ENCODE results near the gene MYO5A.
"Not testable (repeated sequence)": the region's sequence is repeated elsewhere in the genome, so short reads cannot be mapped to it uniquely, and the experiment has no call there.

MYO5A gene

DNA sequence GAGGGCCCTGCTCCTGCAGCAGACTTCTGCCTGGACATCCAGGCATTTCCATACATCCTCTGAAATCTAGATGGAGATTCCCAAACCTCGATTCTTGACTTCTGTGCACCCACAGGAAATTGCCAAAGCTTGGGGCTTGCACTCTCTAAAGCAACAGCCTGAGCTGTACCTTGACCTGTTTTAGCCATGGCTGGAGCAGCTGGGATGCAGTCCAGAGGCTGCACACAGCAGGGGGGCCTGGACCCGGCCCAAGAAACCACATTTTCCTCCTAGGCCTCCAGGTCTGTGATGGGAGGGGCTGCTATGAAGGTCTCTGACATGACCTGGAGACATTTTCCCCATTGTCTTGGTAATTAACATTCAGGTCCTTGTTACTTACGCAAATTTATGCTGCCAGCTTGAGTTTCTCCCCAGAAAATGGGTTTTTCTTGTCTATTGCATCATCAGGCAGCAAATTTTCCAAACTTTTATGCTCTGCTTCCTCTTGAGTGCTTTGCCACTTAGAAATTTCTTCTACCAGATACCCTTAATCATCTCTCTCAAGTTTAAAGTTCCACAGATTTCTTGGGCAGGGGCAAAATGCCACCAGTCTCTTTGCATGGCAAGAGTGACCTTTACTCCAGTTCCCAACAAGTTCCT, 11.8 kb upstream of the MYO5A start:
- DNase-seq (ENCODE audit: low spot score), result no peak

DNA sequence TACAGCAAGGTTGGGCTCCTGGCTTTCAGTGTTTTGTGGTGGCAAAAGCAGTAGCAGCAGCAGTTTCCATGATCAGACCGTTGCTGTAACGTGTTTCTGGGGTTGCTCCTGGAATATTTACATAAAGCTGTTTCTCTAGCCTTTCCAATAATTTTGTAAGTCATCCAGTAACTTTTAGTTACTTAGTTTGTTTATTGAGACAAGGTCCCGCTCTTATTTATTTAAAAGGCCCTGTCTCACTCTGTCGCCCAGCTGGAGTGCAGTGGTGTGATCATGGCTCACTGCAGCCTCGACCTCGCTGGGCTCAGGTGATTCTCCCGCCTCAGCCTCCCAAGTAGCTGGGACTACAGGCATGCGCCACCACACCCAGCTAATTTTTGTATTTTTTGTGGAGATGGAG, 8.8 kb upstream of the MYO5A start:
- DNase-seq (ENCODE audit: low spot score), result no peak

DNA sequence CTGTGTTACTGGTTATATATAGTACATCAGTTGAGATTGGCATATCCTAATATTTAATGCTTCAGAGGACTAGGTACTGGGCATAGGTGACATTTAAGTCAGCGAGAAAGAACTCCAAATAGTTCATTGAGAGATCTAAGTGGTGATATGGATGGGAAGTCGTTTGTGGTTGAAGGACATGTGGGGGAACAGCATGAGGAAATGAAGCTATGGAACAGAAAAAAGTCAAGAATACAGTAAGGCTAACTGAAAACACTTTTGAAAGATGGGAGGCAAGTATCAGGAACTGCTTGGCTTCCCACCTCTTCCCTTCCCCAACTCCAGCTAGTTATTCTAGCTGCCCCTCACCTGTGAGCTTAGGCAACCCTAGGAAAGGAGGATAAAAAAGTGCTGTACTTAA, 3.7 kb upstream of the MYO5A start:
- no peak for DNase-seq (ENCODE audit: low spot score)

DNA sequence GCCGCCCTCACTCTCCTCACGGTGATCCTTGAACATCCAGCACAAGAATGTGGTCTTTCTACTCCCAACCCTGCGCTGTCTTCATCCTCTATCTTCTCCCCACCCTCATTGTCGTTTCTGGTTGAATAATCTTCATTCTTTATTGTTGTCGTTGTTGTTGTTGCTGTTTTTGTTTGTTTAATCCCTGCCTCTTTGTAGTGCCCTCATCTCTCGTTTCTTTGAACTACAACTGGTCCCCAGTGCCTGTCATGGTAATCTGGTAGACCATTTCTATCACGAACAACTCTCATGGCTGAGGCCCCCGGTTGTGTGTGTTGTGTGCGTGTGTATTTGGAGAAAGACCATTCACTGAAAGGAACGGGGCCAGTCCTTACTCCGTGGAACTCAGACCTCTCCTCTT, 1.3 kb upstream of the MYO5A start:
- DNase-seq (ENCODE audit: low spot score), result no peak

DNA sequence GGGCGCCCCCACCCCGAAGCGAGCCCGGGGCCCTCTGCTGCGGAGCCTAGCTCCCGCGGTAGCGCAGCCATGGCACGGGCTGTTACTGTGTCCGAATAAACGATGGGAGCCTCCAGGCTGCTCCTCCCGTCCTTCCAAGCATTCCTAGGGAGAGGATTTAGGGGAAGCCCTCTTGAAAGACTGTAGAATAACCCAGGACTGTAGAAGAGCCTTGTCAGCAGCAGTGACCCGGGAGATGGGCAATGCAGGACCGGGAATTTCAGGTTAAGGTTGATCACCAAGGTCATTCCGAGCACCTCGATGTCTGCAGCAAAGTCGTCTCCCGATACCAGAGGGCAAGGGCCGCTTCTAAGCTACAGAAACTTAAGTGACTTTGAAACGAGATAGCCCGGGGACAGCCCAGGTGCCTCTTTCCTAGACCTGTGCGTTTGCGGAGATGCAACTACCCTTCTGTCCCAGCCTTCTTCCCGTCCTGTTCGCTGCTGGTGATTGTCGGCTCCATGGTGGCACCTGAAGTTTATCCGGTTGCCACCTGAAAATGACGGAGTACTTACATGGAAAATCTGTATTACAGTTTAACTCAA, 753 bp upstream of the MYO5A start:
- DNase-seq (ENCODE audit: low spot score), result no peak

DNA sequence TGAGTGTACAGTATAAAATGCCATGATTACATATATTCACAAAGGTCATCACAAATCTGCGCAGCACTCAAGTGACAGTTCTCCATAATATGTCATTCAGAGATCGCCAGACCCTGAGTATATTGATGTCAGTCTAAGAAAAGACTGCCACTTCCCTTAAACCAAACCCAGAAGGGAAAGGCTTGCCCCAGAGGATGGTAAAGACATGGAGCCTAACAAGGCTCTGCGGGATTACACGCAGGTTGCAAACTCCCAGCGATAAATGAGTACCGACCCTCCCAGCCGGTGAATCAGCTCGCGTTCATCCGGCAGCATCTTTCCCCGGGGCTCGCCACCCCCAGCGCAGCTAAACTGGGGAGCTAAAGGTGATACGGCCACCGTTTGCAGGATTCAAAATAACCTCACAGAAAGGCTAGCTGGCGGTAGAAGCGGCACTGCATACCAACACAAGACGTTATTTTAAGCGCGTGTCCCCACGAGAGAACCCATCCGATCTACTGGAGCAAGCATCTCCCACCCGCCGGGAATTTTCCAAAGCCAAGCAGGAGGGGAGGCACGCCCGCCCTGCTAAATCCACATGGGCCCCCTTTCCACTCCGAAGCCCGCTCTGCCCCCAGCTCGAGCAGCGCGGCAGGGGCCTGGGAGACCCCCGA, 643 bp downstream of the MYO5A start:
- DNase-seq (ENCODE audit: low spot score), result no peak

DNA sequence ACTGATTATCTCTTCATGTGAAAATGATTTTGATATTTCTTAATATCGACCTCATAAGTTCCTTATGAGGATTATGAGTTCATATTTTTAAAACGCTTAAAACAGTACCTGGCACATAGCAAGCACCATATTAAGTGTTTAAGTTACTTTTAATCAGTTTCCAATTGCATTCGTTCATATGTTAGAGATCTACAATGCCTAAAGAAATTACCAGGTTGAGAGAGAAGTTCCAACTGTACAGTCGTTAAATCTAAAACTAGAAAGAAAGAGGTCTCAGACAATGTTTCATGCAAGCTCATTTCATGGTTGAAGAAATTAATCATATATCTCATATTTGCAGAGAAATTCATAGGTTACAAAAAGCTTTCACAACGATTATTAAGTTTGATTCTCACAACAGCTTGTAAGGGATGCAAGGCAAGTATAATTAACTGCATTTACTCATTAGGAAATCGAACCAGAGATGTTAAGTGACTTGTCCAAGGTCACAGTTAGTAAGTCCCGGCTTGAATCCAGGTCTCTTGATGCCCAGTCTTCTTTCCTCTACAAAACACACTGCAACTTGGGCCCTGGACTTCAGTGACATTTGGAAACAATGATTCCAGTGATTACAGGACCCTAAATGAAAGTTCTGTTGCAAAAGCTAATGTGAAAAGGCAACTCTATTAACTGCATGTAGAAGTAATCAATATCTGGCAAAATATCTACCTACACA, 1.3 kb downstream of the MYO5A start:
- no peak for DNase-seq (ENCODE audit: low spot score)

DNA sequence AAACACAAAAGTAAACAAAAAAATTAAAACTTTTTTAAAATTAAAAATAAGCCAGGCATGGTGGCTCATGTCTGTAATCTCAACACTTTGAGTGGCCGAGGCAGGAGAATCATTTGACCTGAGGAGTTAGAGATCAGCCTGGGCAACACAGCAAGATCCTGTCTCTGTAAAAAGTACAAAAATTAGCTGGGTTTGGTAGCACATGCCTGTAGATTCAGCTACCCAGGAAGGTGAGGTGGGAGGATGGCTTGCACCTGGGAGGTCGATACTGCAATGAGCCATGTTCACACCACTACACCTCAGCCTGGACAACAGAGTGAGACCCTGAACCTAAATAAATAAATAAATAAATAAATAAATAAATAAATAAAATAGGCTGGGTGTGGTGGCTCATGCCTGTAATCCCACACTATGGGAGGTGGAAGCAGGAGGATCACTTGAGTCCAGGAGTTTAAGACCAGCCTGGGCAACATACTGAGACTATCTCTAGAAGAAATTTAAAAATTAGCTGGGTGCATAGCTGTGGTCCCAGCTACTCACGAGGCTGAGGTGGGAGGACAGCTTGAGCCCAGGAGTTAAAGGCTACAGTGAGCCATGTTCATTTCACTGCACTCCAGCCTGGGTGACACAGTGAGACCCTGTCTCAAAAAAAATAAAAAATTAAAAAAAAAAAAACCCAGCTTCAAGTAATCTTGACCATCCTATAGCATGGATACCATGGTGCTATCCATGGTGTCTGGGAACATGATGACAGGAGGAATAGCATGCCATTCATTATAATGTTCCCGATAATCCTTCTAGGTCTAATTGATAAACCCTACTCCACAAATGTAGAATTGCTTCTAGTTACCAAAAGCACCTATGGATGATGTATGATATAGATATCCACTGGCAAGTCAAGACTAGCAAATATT, 4.2 kb downstream of the MYO5A start:
- no peak for DNase-seq (ENCODE audit: low spot score)

DNA sequence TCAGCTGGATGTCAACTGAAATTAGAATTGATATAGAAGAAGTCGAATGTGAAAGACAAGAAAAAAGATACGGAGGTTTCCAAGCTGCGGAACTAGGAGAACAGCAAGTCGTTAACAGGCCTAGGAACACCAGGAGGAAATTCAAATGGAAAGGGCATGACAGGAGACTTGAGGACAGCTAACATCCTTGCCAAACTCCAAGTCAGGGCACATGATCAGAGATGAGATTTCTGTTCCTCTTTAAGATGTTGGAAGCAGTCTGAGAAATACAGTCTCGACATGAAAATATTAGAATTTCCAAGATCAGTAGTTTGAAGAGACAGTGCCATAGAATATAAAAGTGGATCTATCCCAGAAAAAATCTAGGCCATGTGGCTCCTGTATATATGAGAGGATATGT, 5.0 kb downstream of the MYO5A start:
- no peak for DNase-seq (ENCODE audit: low spot score)

DNA sequence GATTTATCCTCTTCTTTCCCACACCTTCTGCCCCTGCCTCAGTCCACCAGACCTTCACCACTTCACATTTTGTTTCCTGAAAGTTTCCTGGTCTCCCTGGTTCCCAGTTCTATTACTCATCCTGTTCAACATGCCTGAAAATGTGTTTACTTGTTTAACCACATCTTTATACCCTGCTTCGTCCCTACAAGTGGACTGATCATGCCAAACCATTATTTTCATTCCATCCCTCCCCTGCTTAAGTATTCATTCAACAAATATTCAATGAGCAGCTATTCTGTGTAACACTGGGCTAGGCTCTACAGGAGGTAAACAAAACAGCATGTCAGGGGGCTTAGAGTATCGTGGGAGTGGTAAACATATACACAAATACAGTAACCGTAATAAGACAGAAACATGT, 5.5 kb downstream of the MYO5A start:
- no peak for DNase-seq (ENCODE audit: low spot score)

DNA sequence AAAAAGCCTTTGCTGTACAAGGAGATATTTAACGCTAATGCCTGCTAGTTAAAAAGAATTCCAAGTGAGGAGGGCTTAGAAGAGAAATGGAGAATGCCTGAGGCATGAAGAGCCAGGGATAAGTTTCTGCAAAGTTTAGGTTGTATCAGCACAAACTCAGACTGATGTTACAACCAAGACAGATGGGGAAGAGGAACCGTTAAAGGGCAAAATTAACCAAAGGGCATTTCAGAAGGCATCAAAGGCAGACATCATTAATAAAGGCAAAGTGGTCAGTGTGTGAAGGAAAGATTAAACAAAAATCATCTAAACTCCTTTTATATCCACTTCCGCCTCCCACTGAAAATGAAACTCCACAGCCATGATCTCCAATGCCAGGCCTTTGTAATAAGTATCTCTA, 7.0 kb downstream of the MYO5A start:
- no peak for DNase-seq (ENCODE audit: low spot score)

DNA sequence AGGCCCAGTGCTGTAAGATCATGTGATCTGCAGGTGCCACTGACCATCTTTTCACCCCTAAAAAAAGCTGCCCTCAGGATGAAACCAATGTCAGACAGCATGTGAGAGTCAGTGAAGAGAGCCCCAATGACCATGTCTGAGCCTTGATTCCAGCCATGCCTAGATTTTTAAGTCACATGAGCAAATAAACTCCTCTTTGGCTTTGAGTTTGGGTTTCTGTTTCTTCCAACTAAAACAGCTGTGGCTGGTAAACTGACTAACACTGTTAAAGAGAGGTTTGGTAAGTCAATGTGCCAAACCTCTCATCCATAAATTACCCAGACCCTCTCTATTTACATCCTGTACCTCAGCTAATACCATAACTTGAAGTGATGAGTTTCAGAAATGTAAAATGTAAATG, 8.3 kb downstream of the MYO5A start:
- DNase-seq (ENCODE audit: low spot score), result no peak

DNA sequence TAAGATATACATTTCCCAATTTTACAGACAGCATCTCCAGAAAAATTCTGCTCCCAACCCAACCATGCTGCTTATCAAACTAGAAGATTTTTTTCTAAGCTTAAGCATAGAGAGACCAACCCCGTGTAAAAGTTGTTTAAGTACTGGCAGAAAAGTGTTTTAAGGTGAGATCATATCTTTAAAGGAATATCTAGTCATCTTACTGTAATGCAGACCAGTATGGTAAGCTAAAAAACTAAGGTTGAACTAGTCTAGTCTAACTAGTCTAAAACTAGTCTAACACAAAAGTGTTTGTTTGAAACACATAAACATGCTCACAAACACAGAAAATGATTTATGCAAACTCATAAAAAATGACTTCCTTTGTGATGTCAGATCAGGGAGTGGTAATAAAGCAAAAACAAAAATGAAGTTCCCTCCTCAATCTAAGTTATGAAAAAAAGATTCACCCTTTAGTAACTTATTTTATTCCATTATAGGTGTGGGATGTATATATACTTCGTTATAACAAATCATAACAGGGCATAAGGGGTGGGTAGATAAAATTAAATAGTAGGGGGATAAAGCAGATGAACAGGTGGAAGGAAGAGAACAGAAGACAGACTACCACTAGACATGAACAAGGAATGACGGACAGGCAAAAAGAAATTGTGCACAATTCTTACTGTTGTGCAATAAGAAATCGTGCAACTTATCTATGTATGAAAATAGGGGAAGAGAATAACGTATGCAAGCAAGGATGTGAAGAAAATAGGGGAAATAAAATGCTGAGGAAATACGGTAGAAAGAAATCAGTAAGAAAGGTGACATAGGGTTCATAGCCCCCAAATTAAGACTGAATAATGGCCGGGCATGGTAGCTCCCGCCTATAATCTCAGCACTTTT, 10.0 kb downstream of the MYO5A start:
- no peak for DNase-seq (ENCODE audit: low spot score)

DNA sequence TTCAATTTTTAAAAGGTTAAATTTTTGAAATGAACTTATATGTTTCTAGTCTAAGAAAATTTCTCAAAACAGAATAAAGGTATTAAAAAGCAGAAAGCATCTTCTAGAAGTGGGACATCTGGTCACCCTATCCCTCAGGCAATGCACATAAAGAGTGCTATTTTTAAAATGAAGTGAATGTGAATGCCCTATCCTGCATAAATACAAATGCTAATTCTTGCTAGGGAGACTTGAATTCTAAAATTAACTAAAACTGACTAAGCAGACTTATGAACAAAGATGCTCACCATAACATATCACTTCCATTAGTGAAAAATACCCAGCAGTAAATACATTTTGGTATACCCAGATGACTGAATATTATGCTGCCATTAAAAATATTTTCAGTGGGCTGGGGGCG, 11.7 kb downstream of the MYO5A start:
- DNase-seq (ENCODE audit: low spot score), result no peak

DNA sequence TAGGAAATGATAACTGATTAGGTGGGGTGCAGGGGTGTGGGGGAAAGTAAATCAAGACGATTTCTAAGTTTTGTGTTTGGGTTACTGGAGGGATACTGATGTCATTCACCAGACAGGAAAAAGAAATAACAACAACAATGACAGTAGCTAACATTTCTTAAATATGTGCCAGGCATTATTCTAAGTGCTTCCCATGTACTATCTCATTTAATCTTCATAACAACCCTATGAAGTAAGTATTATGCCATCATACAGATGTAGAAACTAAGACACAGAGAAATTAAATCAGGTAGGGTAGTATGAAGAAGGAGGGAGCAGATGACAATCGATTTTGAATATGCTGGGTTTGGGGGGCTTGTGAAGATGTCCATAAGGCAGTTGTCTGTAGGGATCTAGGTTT, 13.3 kb downstream of the MYO5A start:
- no peak for DNase-seq (ENCODE audit: low spot score)

DNA sequence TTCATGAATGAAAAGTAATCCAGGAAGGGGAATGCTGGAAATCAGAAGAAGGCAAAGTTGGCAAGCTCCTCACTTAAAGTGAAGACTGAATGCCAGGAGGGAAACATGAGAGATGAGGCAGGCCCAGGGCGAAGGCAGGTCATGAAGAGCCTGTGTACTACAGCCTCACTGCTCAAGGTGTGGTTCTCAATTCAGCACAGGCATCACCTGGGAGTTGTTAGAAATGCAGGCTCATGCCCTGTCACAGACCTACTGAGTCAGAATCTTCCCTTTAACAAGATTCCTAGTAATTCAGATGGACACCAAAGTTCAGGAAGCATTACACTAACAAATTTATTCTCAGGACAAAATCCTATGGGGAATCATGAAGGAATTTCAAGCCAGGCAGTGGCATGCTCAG, 14.2 kb downstream of the MYO5A start:
- no peak for DNase-seq (ENCODE audit: low spot score)

DNA sequence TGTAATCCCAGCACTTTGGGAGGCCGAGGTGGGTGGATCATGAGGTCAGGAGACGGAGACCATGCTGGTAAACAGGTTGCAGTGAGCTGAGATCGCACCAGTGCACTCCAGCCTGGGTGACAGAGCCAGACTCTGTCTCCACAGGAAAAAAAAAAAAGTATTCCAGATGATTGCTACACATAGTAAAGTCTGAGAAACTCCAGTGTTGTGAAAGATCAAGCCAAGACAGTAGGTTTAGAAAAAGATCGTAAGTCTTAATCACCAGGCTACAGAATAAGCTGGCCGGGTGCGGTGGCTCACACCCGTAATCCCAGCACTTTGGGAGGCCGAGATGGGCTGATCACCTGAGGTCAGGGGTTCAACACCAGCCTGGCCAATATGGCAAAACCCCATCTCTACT, 15.8 kb downstream of the MYO5A start:
- not testable (repeated sequence) for DNase-seq (ENCODE audit: low spot score)

DNA sequence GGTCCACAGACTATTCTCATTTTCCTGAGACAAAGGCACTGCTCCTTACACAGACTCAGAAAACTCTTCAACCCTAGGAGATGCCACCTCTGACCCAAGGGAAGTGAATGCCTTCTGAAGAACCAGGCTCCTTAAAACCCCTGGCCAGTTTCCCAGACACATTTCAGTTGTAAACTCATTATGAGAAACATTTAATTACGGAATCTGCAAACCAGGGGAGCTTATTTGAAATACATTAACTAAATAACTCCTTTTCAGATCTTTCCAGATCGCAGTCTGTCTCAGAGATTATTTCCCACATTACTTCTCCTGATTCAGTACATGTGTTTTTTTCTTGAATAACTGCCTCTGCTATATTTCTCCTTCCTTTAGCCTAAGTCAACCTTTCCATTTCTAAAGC, 17.6 kb downstream of the MYO5A start:
- DNase-seq (ENCODE audit: low spot score), result no peak

DNA sequence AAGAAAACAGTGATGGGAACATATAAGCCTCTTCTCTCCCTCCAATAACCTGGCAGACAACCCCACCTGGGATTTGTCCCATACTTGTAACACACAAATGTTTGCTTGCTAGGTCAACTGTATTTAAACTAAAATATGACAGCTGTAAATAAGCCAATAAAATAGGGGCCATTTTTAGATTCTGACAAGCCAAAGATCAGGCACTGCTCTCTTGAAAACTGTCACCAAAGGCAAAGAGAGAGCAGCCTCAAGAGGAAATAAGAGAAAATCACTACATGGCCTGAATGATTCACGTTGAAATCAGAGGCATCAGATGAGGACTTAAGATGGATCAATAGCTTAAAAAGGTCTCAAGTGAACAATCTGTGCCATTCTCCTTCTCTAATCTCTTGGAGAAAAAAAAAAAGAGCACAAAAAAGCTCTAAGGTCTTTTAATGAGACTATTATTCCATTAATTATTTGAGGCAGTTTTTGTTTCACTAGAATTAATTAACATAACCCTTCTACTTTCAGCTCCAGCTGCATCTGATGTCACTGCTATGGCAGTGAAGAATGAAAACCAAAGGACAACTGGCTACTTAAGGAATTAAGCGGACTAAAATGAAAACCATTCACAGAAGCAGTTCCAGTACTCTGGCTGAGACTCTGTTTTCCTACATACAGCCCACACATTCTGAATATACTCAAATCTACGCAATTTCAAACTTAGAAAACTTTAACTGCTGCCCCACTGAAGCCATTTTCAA, 19.0 kb downstream of the MYO5A start:
- no peak for DNase-seq (ENCODE audit: low spot score)

DNA sequence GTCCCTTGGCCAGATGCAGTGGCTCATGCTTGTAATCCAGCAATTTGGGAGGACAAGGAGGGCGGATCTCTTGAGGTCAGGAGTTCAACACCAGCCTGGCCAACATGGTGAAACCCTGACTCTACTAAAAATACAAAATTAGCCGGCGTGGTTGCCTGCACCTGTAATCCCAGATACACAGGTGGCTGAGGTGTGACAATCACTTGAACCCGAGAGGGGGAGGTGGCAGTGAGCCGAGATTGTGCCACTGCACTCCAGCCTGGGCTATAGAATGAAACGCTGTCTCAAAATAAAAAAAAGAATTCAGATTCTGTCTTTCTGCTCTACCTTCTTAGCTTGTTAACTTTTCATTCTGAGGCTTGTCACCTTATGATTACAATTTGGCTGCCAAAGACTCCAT, 22.1 kb downstream of the MYO5A start:
- no peak for DNase-seq (ENCODE audit: low spot score)

Measured in hematopoietic multipotent progenitor cell treated with erythropoietin and hydrocortisone succinate and interleukin-3 and kit ligand, for 17 days (in vitro differentiated cells).